OCI-LY3 (cell line): Measurements from ENCODE around the gene CAMTA1.
"Not testable (repeated sequence)": the region's sequence is repeated elsewhere in the genome, so short reads cannot be mapped to it uniquely, and the experiment has no call there.

Source experiments
- H2AFZ ChIP-seq: fragments of 200-600, 300-600 bp; shearing (Covaris generic); 2 replicates; pipeline ENCODE4 v1.6.0; 2014; ENCODE audit warnings: antibody characterized with exemption, low read depth, low read length
- H3K27ac ChIP-seq: fragments of 200-600, 300-600 bp; sonication (generic); 2 replicates; pipeline ENCODE4 v1.5.1; 2014; ENCODE audit warnings: mild to moderate bottlenecking, low read length, moderate library complexity, mixed read lengths
- H3K27me3 ChIP-seq: fragments of 200-600, 300-600 bp; sonication (generic); 2 replicates; pipeline ENCODE4 v1.6.1; 2014; ENCODE audit warnings: low read depth, low read length, mixed read lengths
- H3K36me3 ChIP-seq: fragments of 200-600, 300-600 bp; sonication (generic); replicated peaks from 2 replicates; pipeline ENCODE3; 2014; ENCODE audit warnings: low read depth, low read length, mixed read lengths
- H3K4me1 ChIP-seq: fragments of 300-600, 200-600 bp; sonication (generic); 2 replicates; pipeline ENCODE4 v1.6.1; 2014; ENCODE audit warnings: low read length, mixed read lengths
- H3K4me2 ChIP-seq: fragments of 200-600, 300-600 bp; sonication (generic); 2 replicates; pipeline ENCODE4 v1.6.1; 2014; ENCODE audit warnings: low read length, mixed read lengths
- H3K4me3 ChIP-seq: fragments of 300-600, 200-600 bp; sonication (generic); 2 replicates; pipeline ENCODE4 v1.5.1; 2014; ENCODE audit warnings: antibody characterized with exemption, mild to moderate bottlenecking, low read length, moderate library complexity
- H3K79me2 ChIP-seq: fragments of 300-600, 200-600 bp; shearing (Covaris generic); 2 replicates; pipeline ENCODE4 v1.6.1; 2014; ENCODE audit warnings: mild to moderate bottlenecking, low read length, mixed read lengths
- H3K9ac ChIP-seq: fragments of 300-600, 200-600 bp; shearing (Covaris generic); 2 replicates; pipeline ENCODE4 v1.6.0; 2014; ENCODE audit warnings: mild to moderate bottlenecking, low read length, moderate library complexity
- H3K9me3 ChIP-seq: fragments of 200-600, 300-600 bp; shearing (Covaris generic); 2 replicates; pipeline ENCODE4 v1.6.1; 2014; ENCODE audit warnings: low read length, mixed read lengths; ENCODE audit not compliant: insufficient read depth
- H4K20me1 ChIP-seq: fragments of 200-600, 300-600 bp; sonication (generic); 2 replicates; pipeline ENCODE4 v1.6.1; 2016; ENCODE audit warnings: low read length, mixed read lengths; ENCODE audit not compliant: insufficient read depth
- EZH2phosphoT487 ChIP-seq: fragments of 200-600 bp; shearing (Covaris generic); IDR thresholded peaks from 2 replicates; pipeline ENCODE4 v1.6.1; 2018; ENCODE audit warnings: antibody characterized with exemption, mixed run types, low read depth
- TF ChIP-seq, protein P1 (sequence below): fragments of 200-600, 300-600 bp; sonication (generic); IDR thresholded peaks from 2 replicates; pipeline ENCODE4 v1.5.1; 2014; ENCODE audit warnings: antibody characterized with exemption, low read length, low read depth

The CAMTA1 gene

DNA sequence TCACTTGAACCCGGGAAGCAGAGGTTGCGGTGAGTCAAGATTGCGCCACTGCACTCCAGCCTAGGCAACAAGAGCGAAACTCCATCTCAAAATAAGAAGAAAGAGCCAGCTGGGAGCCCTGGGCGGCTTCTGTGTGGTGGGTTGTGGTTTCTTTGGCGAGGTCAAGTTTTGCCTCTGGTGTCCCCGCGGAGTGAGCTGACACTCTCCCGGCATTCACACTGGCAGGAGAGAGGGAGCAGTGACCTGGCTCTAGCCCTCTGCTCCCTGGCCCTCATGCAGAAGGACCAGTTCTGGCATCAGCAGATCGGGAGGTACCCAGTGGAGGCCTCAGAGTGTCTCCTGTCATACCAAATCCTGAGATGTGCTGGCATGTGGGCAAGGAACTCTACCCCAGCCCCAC is 904.8 kb downstream of the CAMTA1 start:
- Histone ChIP-seq H2AFZ (no peak overlapping the region), H3K4me2 (no peak overlapping the region), H3K27ac (no peak overlapping the region), H3K79me2 (no peaks in the 10 kb centered on the region), H3K27me3 (no peaks in the 10 kb centered on the region), H3K4me1 (no peaks in the 10 kb centered on the region), H3K9me3 (no peaks in the 10 kb centered on the region), H4K20me1 (no peaks in the 10 kb centered on the region), H3K36me3 (no peaks in the 10 kb centered on the region), H3K4me3 (no peak overlapping the region), H3K9ac (no peak overlapping the region)
- TF ChIP-seq EZH2phosphoT487, result no peak

GRCh38 chr1:7690496-7691182 is 905.4 kb downstream of the CAMTA1 start:
- TF ChIP-seq, protein P1, sequence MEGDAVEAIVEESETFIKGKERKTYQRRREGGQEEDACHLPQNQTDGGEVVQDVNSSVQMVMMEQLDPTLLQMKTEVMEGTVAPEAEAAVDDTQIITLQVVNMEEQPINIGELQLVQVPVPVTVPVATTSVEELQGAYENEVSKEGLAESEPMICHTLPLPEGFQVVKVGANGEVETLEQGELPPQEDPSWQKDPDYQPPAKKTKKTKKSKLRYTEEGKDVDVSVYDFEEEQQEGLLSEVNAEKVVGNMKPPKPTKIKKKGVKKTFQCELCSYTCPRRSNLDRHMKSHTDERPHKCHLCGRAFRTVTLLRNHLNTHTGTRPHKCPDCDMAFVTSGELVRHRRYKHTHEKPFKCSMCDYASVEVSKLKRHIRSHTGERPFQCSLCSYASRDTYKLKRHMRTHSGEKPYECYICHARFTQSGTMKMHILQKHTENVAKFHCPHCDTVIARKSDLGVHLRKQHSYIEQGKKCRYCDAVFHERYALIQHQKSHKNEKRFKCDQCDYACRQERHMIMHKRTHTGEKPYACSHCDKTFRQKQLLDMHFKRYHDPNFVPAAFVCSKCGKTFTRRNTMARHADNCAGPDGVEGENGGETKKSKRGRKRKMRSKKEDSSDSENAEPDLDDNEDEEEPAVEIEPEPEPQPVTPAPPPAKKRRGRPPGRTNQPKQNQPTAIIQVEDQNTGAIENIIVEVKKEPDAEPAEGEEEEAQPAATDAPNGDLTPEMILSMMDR, result no peak
- no peak for TF ChIP-seq EZH2phosphoT487
- no peak overlapping the region for H3K4me2 ChIP-seq
- H2AFZ ChIP-seq, result no peak overlapping the region
- no peaks in the 10 kb centered on the region for H3K9me3 ChIP-seq
- no peaks in the 10 kb centered on the region for H3K36me3 ChIP-seq
- H3K27ac ChIP-seq, result no peak overlapping the region
- no peaks in the 10 kb centered on the region for H3K4me1 ChIP-seq
- H3K4me3 ChIP-seq, result no peak overlapping the region
- H3K27me3 ChIP-seq, result no peaks in the 10 kb centered on the region
- H3K79me2 ChIP-seq, result no peaks in the 10 kb centered on the region
- H4K20me1 ChIP-seq, result no peaks in the 10 kb centered on the region
- no peak overlapping the region for H3K9ac ChIP-seq

DNA sequence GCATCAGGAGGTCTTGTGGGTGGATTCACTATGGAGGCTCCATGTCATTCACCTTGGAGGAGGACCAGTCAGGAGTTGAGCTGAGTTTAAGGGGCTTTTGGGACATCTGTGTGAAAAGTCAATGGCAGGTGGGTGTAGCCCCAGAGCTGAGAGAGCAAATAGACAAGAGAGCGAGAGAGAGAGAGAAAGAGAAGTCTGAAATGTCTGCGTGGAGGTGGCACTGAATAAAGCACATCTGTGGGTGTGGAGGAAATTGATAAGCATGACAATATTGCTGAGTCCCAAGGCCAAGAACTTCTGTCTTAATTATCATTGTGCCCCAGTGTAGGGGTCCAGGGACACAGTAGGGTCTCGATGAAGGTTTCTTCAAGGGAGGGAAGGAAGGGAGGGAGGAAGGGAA is 906.3 kb downstream of the CAMTA1 start:
- Histone ChIP-seq H4K20me1 (no peaks in the 10 kb centered on the region), H3K36me3 (no peaks in the 10 kb centered on the region), H3K9me3 (no peaks in the 10 kb centered on the region), H3K4me3 (no peak overlapping the region), H2AFZ (no peak overlapping the region), H3K4me1 (no peaks in the 10 kb centered on the region), H3K27me3 (no peaks in the 10 kb centered on the region), H3K9ac (no peak overlapping the region), H3K27ac (no peak overlapping the region), H3K4me2 (no peak overlapping the region), H3K79me2 (no peaks in the 10 kb centered on the region)
- TF ChIP-seq, protein P1, result no peak
- no peak for TF ChIP-seq EZH2phosphoT487

GRCh38 chr1:7692005-7692404 is 906.8 kb downstream of the CAMTA1 start:
- TF ChIP-seq, protein P1, result no peak
- TF ChIP-seq EZH2phosphoT487, result no peak
- Histone ChIP-seq H3K4me2 (no peak overlapping the region), H3K27me3 (no peaks in the 10 kb centered on the region), H3K36me3 (no peaks in the 10 kb centered on the region), H2AFZ (no peak overlapping the region), H3K79me2 (no peaks in the 10 kb centered on the region), H3K4me3 (no peak overlapping the region), H3K9me3 (no peaks in the 10 kb centered on the region), H3K27ac (no peak overlapping the region), H3K4me1 (no peaks in the 10 kb centered on the region), H3K9ac (no peak overlapping the region), H4K20me1 (no peaks in the 10 kb centered on the region)

GRCh38 chr1:7693037-7693436 is 907.8 kb downstream of the CAMTA1 start:
- H4K20me1 ChIP-seq, H3K27ac ChIP-seq, H3K36me3 ChIP-seq, H3K4me3 ChIP-seq, H2AFZ ChIP-seq, H3K27me3 ChIP-seq, H3K4me2 ChIP-seq, H3K9me3 ChIP-seq, H3K79me2 ChIP-seq, H3K9ac ChIP-seq, H3K4me1 ChIP-seq: not testable (repeated sequence)
